Measurements from ENCODE around the gene VSIG10. TPM values are rescaled to one million over a fixed set of nuclear protein-coding genes. Genes with fewer than 3 reads are reported as not detected.

VSIG10 gene
- total and polyA plus RNA-seq, 10 donors = 4.9 to 22.9 (median 13.4) TPM

GRCh38 chr12:118060301-118061010, 43.4 kb downstream of the VSIG10 start:
- no peak for TF ChIP-seq CTCF (IDR thresholded peaks at IDR 0.05 in 8 of 11, conservative IDR thresholded peaks at IDR 0.05 in 3 of 11)
- TF ChIP-seq POLR2AphosphoS5 (IDR thresholded peaks at IDR 0.05) = peak in 1 of 3 donors; percentile 58
- WGBS, 5 donors = 2 to 11% (median 3%) methylated on average over 7 to 46 of the region's 46 CpGs
- intact Hi-C loops (cut with DNase I; ENCODE audit: low total_unique reads) = no loop called here

GRCh38 chr12:118059341-118060191, 44.2 kb downstream of the VSIG10 start:
- Histone ChIP-seq H3K9me3 (no peaks in the 10 kb centered on the region), H3K27ac (peak overlapping the region; percentile 61 to 97 (median 93)), H3K27me3 (replicated peaks in 1 of 7) (no peaks in the 10 kb centered on the region), H3K4me3 (peak overlapping the region; percentile 34 to 85 (median 64)), H3K4me1 (peaks cover 14 to 90% (median 59%) of the 10 kb centered on the region in 6 donors), H3K36me3 (no peaks in the 10 kb centered on the region)
- 31 to 50% (median 46%) methylated on average over 11 of the region's 11 CpGs for WGBS, 5 donors
- TF ChIP-seq CTCF (IDR thresholded peaks at IDR 0.05 in 8 of 11, conservative IDR thresholded peaks at IDR 0.05 in 3 of 11) (no peak), POLR2A (IDR thresholded peaks at IDR 0.05) (no peak), POLR2AphosphoS5 (IDR thresholded peaks at IDR 0.05) (peak in 1 of 3 donors; percentile 21)
- intact Hi-C loops (cut with DNase I; ENCODE audit: low total_unique reads) = no loop called here
- no peak for DNase-seq

More at GRCh38 chr12:118060301-118061010, 43.4 kb downstream of the VSIG10 start:
- Histone ChIP-seq H3K4me3 (peak overlapping the region; percentile 34 to 85 (median 64)), H3K9me3 (no peaks in the 10 kb centered on the region), H3K4me1 (peaks cover 19 to 90% (median 61%) of the 10 kb centered on the region in 6 donors), H3K27ac (peak overlapping the region; percentile 61 to 97 (median 93)), H3K36me3 (no peaks in the 10 kb centered on the region), H3K27me3 (replicated peaks in 1 of 7) (no peaks in the 10 kb centered on the region)
- DNase-seq = peak; percentile 92

GRCh38 chr12:118058881-118059280, 44.9 kb downstream of the VSIG10 start:
- no peaks in the 10 kb centered on the region for H3K36me3 ChIP-seq
- H3K27me3 ChIP-seq (replicated peaks in 1 of 7) = no peaks in the 10 kb centered on the region
- intact Hi-C loops (cut with DNase I; ENCODE audit: low total_unique reads) = no loop called here
- TF ChIP-seq POLR2AphosphoS5 (IDR thresholded peaks at IDR 0.05) = no peak
- DNase-seq = no peak
- no peaks in the 10 kb centered on the region for H3K9me3 ChIP-seq
- peaks cover 15 to 90% (median 53%) of the 10 kb centered on the region in 6 donors for H3K4me1 ChIP-seq
- 85 to 90% (median 88%) methylated on average over 8 of the region's 8 CpGs for WGBS, 5 donors
- no peak overlapping the region for H3K4me3 ChIP-seq
- H3K27ac ChIP-seq = peak overlapping the region in 7 of 8 donors; percentile 87 to 97 (median 93)

- H3K27ac ChIP-seq = no peak overlapping the region
- WGBS, 5 donors = 88 to 97% (median 96%) methylated on average over 7 of the region's 7 CpGs
- no peak overlapping the region for H3K4me3 ChIP-seq
- DNase-seq = no peak
- intact Hi-C loops (cut with DNase I; ENCODE audit: low total_unique reads) = no loop called here
- no peaks in the 10 kb centered on the region for H3K36me3 ChIP-seq
- no peaks in the 10 kb centered on the region for H3K9me3 ChIP-seq
- H3K27me3 ChIP-seq (replicated peaks in 1 of 7) = no peaks in the 10 kb centered on the region
- peaks cover 15 to 90% (median 49%) of the 10 kb centered on the region in 6 donors for H3K4me1 ChIP-seq
- TF ChIP-seq POLR2A (IDR thresholded peaks at IDR 0.05) (no peak), POLR2AphosphoS5 (IDR thresholded peaks at IDR 0.05) (no peak), CTCF (IDR thresholded peaks at IDR 0.05 in 8 of 11, conservative IDR thresholded peaks at IDR 0.05 in 3 of 11) (no peak)
Observed at GRCh38 chr12:118058227-118058626, 45.6 kb downstream of the VSIG10 start.

Data from spleen (tissue), 11 donors.